ENCODE measurements around the gene ITPKB. TPM values are rescaled to one million over a fixed set of nuclear protein-coding genes. Genes with fewer than 3 reads are reported as not detected.

The ITPKB gene
- total and polyA plus RNA-seq, 2 experiments from 2014 or later = 0.31 to 5.2 TPM

GRCh38 chr1:226602186-226603021 is 136.7 kb downstream of the ITPKB start (continued):
- no peak for TF ChIP-seq ZNF114 (CRISPR knock-in tag; IDR thresholded peaks at IDR 0.05)

GRCh38 chr1:226601456-226601855 is 137.6 kb downstream of the ITPKB start:
- no peak overlapping the region for H3K27ac ChIP-seq (ENCODE audit: low read depth)
- TF ChIP-seq JUNB (IDR thresholded peaks at IDR 0.05; ENCODE audit: unreplicated experiment) (no peak), ETS1 (IDR thresholded peaks at IDR 0.05) (no peak), EZH2phosphoT487 (IDR thresholded peaks at IDR 0.05; ENCODE audit: unreplicated experiment) (no peak), NANOG (IDR thresholded peaks at IDR 0.05; ENCODE audit: borderline replicate concordance) (no peak), CTCF (conservative IDR thresholded peaks at IDR 0.05; ENCODE audit: low read depth in 2 of 2) (no peak)
- Mint-ChIP-seq H3K9me3 (no peaks in the 10 kb centered on the region; the same call in 1 of the 3 replicates), H3K36me3 (ENCODE audit: low read depth) (no peaks in the 10 kb centered on the region; the same call in 2 of the 3 replicates), H3K27me3 (ENCODE audit: insufficient read depth, low read depth, poor library complexity) (peaks cover 9% of the 10 kb centered on the region), H3K4me3 (no peak overlapping the region), H3K27ac (no peak overlapping the region), H3K4me1 (peaks cover 25% of the 10 kb centered on the region)
- no peaks in the 10 kb centered on the region for H3K79me2 ChIP-seq (replicated peaks; ENCODE audit: insufficient read depth)
- no peaks in the 10 kb centered on the region for H3K9me2 ChIP-seq (ENCODE audit: insufficient read depth)
- H3K36me3 ChIP-seq (ENCODE audit: insufficient read depth) = no peaks in the 10 kb centered on the region
- no peaks in the 10 kb centered on the region for H3F3A ChIP-seq (replicated peaks; ENCODE audit: low read depth)
- no peak overlapping the region for H2AFZ ChIP-seq
- ATAC-seq (no peak), DNase-seq (ENCODE audit: low spot score) (no peak)
- no peaks in the 10 kb centered on the region for H3K27me3 ChIP-seq (ENCODE audit: insufficient read depth)
- no peaks in the 10 kb centered on the region for H4K20me1 ChIP-seq (replicated peaks; ENCODE audit: insufficient read depth)
- H3K4me2 ChIP-seq = no peak overlapping the region
- H3K4me1 ChIP-seq (ENCODE audit: insufficient read depth) = 0 out of 2 replicates have a peak, but pooled peaks cover 16% of the 10 kb centered on the region
- no peak overlapping the region for H3K4me3 ChIP-seq

GRCh38 chr1:226600254-226600653 is 138.8 kb downstream of the ITPKB start:
- Histone ChIP-seq H3K27me3 (ENCODE audit: insufficient read depth) (no peaks in the 10 kb centered on the region), H3K9me2 (ENCODE audit: insufficient read depth) (no peaks in the 10 kb centered on the region), H3K36me3 (ENCODE audit: insufficient read depth) (no peaks in the 10 kb centered on the region; the same call in 1 of the 2 replicates), H3F3A (replicated peaks; ENCODE audit: low read depth) (no peaks in the 10 kb centered on the region), H3K4me1 (ENCODE audit: insufficient read depth) (0 out of 2 replicates have a peak, but pooled peaks cover 14% of the 10 kb centered on the region), H3K27ac (ENCODE audit: low read depth) (no peak overlapping the region), H3K4me3 (no peak overlapping the region), H3K79me2 (replicated peaks; ENCODE audit: insufficient read depth) (no peaks in the 10 kb centered on the region), H4K20me1 (replicated peaks; ENCODE audit: insufficient read depth) (no peaks in the 10 kb centered on the region), H3K4me2 (no peak overlapping the region), H2AFZ (no peak overlapping the region)
- no peak for TF ChIP-seq CREB1 (CRISPR knock-in tag; IDR thresholded peaks at IDR 0.05; ENCODE audit: low read depth)
- no peak for TF ChIP-seq EZH2 (IDR thresholded peaks at IDR 0.05; ENCODE audit: low read depth, unreplicated experiment)
- TF ChIP-seq STAT1 (IDR thresholded peaks at IDR 0.05; ENCODE audit: unreplicated experiment) = no peak
- TF ChIP-seq ZNF331 (CRISPR knock-in tag; IDR thresholded peaks at IDR 0.05; ENCODE audit: low read depth) = no peak
- TF ChIP-seq CTCF (conservative IDR thresholded peaks at IDR 0.05; ENCODE audit: low read depth in 2 of 2) = no peak
- TF ChIP-seq ZNF114 (CRISPR knock-in tag; IDR thresholded peaks at IDR 0.05) = no peak
- ATAC-seq (no peak), DNase-seq (ENCODE audit: low spot score) (no peak)
- Mint-ChIP-seq H3K36me3 (ENCODE audit: low read depth) (no peaks in the 10 kb centered on the region; the same call in 2 of the 3 replicates), H3K9me3 (peaks cover 7% of the 10 kb centered on the region), H3K27me3 (ENCODE audit: insufficient read depth, low read depth, poor library complexity) (peaks cover 9% of the 10 kb centered on the region), H3K27ac (no peak overlapping the region), H3K4me3 (no peak overlapping the region), H3K4me1 (peaks cover 21% of the 10 kb centered on the region)

All from GM23338 (cell line).